Lower leg skin (tissue), 4 donors: Measurements from ENCODE around the gene FETUB. TPM values are rescaled to one million over a fixed set of nuclear protein-coding genes. Genes with fewer than 3 reads are reported as not detected.

Experiments
- DNase-seq, 2 donors: peaks; one replicate each; pipeline ENCODE4 v3.0.0-alpha.2; 2019; ENCODE audit warnings: low spot score in 2 of 2
- H3K4me3 ChIP-seq: fragments of 200-600 bp; sonication (generic); 2 replicates; pipeline ENCODE4 v1.5.1; 2017; ENCODE audit warnings: mild to moderate bottlenecking, low read depth; ENCODE audit not compliant: poor library complexity, severe bottlenecking
- CTCF ChIP-seq, 3 donors: fragments of 450-650 bp; IDR thresholded peaks; one replicate each; pipeline ENCODE4 v1.5.1; 2016; ENCODE audit warnings: antibody characterized with exemption in 3 of 3, mild to moderate bottlenecking in 3 of 3, moderate library complexity in 2 of 3
- POLR2A ChIP-seq, 2 donors: fragments of 450-650 bp; IDR thresholded peaks; one replicate each; pipeline ENCODE4 v1.6.1; 2016 to 2017; ENCODE audit warnings: antibody characterized with exemption in 2 of 2, mild to moderate bottlenecking in 1 of 2, moderate library complexity in 1 of 2
- WGBS, 2 donors: methylation state at CpG; one replicate each; pipeline ENCODE4 v1.1.5; 2018; 5-methylcytosine and 5-hydroxymethylcytosine counted together
- intact Hi-C: fragments of 100-400 bp; cut with DNase I; formaldehyde crosslinking; loops from one replicate; pipeline ENCODE4 v1.15.0; 2023; ENCODE audit warnings: low total_unique reads
- total RNA-seq, 4 donors: library from RNA; depleted of rRNA; stranded (reverse); fragments of >200 nt; gene quantifications; one replicate each; pipeline ENCODE4 v1.1.0, GENCODE V29; 2016

The FETUB gene
- total RNA-seq, 4 donors from 2014 or later: 4.0 to 13.5 (median 9.3) TPM

GRCh38 chr3:186600896-186601295 is 39.3 kb upstream of the FETUB start:
- no peak overlapping the region for H3K4me3 ChIP-seq
- WGBS, 2 donors: 65 to 70% methylated on average over 3 of the region's 3 CpGs
- TF ChIP-seq CTCF (IDR thresholded peaks at IDR 0.05): no peak
- TF ChIP-seq POLR2A (IDR thresholded peaks at IDR 0.05): no peak
- DNase-seq: no peak
- intact Hi-C loops: no loop called here

GRCh38 chr3:186603159-186603558 is 37.0 kb upstream of the FETUB start:
- no peak overlapping the region for H3K4me3 ChIP-seq
- intact Hi-C loops: no loop called here
- 79 to 84% methylated on average over 7 of the region's 7 CpGs for WGBS, 2 donors
- TF ChIP-seq CTCF (IDR thresholded peaks at IDR 0.05): no peak
- no peak for TF ChIP-seq POLR2A (IDR thresholded peaks at IDR 0.05)
- no peak for DNase-seq

- intact Hi-C loops: no loop called here
- H3K4me3 ChIP-seq: no peak overlapping the region
- no peak for DNase-seq
- TF ChIP-seq POLR2A (IDR thresholded peaks at IDR 0.05) (no peak), CTCF (IDR thresholded peaks at IDR 0.05) (no peak)
Measured at GRCh38 chr3:186605078-186605477, 35.1 kb upstream of the FETUB start.

- 84 to 91% methylated on average over 5 of the region's 5 CpGs for WGBS, 2 donors
- no peak overlapping the region for H3K4me3 ChIP-seq
- intact Hi-C loops: no loop called here
- TF ChIP-seq CTCF (IDR thresholded peaks at IDR 0.05): no peak
- TF ChIP-seq POLR2A (IDR thresholded peaks at IDR 0.05): no peak
- no peak for DNase-seq
Measured at GRCh38 chr3:186605561-186606545, 34.3 kb upstream of the FETUB start.

- intact Hi-C loops: no loop called here
- TF ChIP-seq CTCF (IDR thresholded peaks at IDR 0.05): no peak
- no peak for TF ChIP-seq POLR2A (IDR thresholded peaks at IDR 0.05)
- H3K4me3 ChIP-seq: no peak overlapping the region
- 79 to 80% methylated on average over 2 of the region's 2 CpGs for WGBS, 2 donors
- DNase-seq: no peak
Measured at GRCh38 chr3:186608624-186609215, 31.5 kb upstream of the FETUB start.
